ENCODE results near the gene DTX4. TPM values are rescaled to one million over a fixed set of nuclear protein-coding genes. Genes with fewer than 3 reads are reported as not detected.

Gene DTX4
- total and polyA plus RNA-seq, 2 experiments from 2014 or later = 15.4 to 27.5 TPM

GRCh38 chr11:59254286-59254685, 82.4 kb downstream of the DTX4 start:
- Histone ChIP-seq H4K20me1 (ENCODE audit: insufficient read depth, poor library complexity, severe bottlenecking) (no peaks in the 10 kb centered on the region), H3K4me2 (no peak overlapping the region), H3K36me3 (replicated peaks; ENCODE audit: insufficient read depth, low read depth) (no peaks in the 10 kb centered on the region), H3K79me2 (no peaks in the 10 kb centered on the region), H3K9me2 (replicated peaks; ENCODE audit: insufficient read depth) (no peaks in the 10 kb centered on the region), H3K9me3 (ENCODE audit: low read depth) (no peaks in the 10 kb centered on the region), H3K4me3 (no peak overlapping the region), H2AFZ (no peak overlapping the region), H3K27me3 (no peaks in the 10 kb centered on the region), H3K27ac (no peak overlapping the region), H3K4me1 (ENCODE audit: insufficient read depth) (no peaks in the 10 kb centered on the region)
- no peak for DNase-seq (ENCODE audit: low spot score)
- TF ChIP-seq EZH2phosphoT487 (IDR thresholded peaks at IDR 0.05; ENCODE audit: low read depth, severe bottlenecking, unreplicated experiment) = no peak
- TF ChIP-seq EZH2 (IDR thresholded peaks at IDR 0.05; ENCODE audit: borderline replicate concordance) = no peak
- TF ChIP-seq CTCF (IDR thresholded peaks at IDR 0.05; ENCODE audit: poor library complexity) = no peak

GRCh38 chr11:59255281-59255680, 83.3 kb downstream of the DTX4 start:
- Histone ChIP-seq H4K20me1 (ENCODE audit: insufficient read depth, poor library complexity, severe bottlenecking) (no peaks in the 10 kb centered on the region), H3K36me3 (replicated peaks; ENCODE audit: insufficient read depth, low read depth) (no peaks in the 10 kb centered on the region), H3K9me2 (replicated peaks; ENCODE audit: insufficient read depth) (no peaks in the 10 kb centered on the region), H3K4me2 (no peak overlapping the region), H3K4me1 (ENCODE audit: insufficient read depth) (no peaks in the 10 kb centered on the region), H3K27ac (no peak overlapping the region), H3K9me3 (ENCODE audit: low read depth) (no peaks in the 10 kb centered on the region), H3K4me3 (no peak overlapping the region), H3K27me3 (no peaks in the 10 kb centered on the region), H3K79me2 (no peaks in the 10 kb centered on the region), H2AFZ (no peak overlapping the region)
- 47% methylated on average over 8 of the region's 8 CpGs for WGBS (ENCODE audit: low lambda C conversion rate, missing lambda C conversion rate)
- DNase-seq (ENCODE audit: low spot score) = no peak
- TF ChIP-seq EZH2 (IDR thresholded peaks at IDR 0.05; ENCODE audit: borderline replicate concordance) = no peak

Small RNA genes lying within 50 kb of the gene (small RNA-seq; reads per million reads assigned to genes)
- gene RN7SL42P = not detected

Other genes starting within 250 kb of the DTX4 start
- 34.1 and 46.7 TPM in 2 replicates for gene GLYATL1, start 232.6 kb upstream of the DTX4 start, total RNA-seq
- 2.6 and 6.9 TPM in 2 replicates for gene GLYATL1, start 232.6 kb upstream of the DTX4 start, polyA plus RNA-seq
- gene GLYATL1B, start 85.8 kb upstream of the DTX4 start, total RNA-seq = not detected in 2 replicates
- 0.28 TPM in 1 of 2 replicates, not detected in the other for gene GLYATL1B, start 85.8 kb upstream of the DTX4 start, polyA plus RNA-seq
- 4.2 and 5.4 TPM in 2 replicates for gene FAM111B, start 64.9 kb upstream of the DTX4 start, total RNA-seq
- 1.8 and 2.2 TPM in 2 replicates for gene FAM111B, start 64.9 kb upstream of the DTX4 start, polyA plus RNA-seq
- gene FAM111A, start 29.3 kb upstream of the DTX4 start, total RNA-seq = 36.8 and 43.2 TPM in 2 replicates
- 16.8 and 20.0 TPM in 2 replicates for gene FAM111A, start 29.3 kb upstream of the DTX4 start, polyA plus RNA-seq
- 0.04 and 0.57 TPM in 2 replicates for gene MPEG1, start 40.8 kb downstream of the DTX4 start, total RNA-seq
- gene MPEG1, start 40.8 kb downstream of the DTX4 start, polyA plus RNA-seq = not detected in 2 replicates
- gene OR5AN1, start 186.8 kb downstream of the DTX4 start, total RNA-seq = not detected in 2 replicates
- not detected in 2 replicates for gene OR5AN1, start 186.8 kb downstream of the DTX4 start, polyA plus RNA-seq